GM21390 (cell line): ENCODE data around the gene EIF6.

Experiments
- ATAC-seq: cut with Tn5 transposase; IDR thresholded peaks from one replicate; pipeline ENCODE4 v1.9.1; 2021; ENCODE audit not compliant: unreplicated experiment

The EIF6 gene

DNA sequence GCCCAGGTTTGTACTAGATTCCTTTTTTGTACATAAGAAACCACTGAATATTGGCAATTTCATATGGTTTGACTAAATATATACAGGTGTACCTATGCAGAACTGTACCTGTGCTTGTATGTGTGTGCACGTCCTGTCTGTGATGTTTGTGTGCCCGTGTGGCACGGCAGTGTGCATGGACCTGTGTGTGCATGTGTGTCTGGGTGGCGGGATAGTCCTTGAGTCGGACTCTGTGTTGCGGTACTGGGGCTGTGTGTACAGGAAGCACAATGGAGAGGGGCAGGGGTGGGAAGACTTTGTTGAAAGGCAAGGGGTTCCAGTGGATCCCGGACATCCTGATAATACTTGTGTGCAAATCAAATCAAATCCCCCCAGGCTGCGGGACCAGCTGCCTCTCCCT is 11.1 kb upstream of the EIF6 start:
- ATAC-seq = no peak

DNA sequence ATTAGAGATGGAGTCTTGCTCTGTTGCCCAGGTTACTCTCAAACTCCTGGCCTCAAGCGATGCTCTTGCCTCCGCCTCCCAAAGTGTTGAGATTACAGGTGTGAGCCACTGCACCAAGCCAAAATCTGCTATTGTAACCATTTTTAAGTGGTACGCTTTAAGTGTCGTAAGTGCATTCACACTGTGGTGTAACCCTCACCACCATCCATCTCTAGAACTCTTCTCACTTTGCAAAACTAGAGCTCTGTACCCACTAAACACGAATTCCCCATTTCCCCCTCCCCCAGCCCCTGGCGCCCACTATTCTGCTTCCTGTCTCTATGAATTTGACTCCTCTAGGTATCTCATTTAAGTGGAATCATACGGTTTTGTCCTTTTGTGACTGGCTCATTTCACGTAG is 10.5 kb upstream of the EIF6 start:
- ATAC-seq = no peak

DNA sequence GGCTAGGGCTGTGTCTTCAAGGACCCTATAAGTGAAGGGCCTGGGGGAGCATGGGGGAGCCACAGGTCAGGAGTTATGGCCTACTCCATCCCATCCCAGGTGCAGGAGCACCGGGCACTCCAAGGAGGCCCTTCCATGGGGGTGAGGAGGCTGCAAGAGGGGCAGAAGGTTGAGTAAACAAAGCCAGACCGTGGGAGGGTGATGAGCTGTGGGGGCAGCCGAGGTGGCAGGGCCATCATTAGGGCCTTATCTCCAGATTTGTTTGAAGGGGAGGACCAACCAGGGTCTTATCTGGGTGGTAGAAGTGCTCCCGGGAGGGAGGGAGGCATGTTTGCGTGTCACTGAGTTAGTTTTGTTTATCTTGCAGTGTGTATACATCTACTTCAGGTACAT is 9.7 kb upstream of the EIF6 start:
- no peak for ATAC-seq

DNA sequence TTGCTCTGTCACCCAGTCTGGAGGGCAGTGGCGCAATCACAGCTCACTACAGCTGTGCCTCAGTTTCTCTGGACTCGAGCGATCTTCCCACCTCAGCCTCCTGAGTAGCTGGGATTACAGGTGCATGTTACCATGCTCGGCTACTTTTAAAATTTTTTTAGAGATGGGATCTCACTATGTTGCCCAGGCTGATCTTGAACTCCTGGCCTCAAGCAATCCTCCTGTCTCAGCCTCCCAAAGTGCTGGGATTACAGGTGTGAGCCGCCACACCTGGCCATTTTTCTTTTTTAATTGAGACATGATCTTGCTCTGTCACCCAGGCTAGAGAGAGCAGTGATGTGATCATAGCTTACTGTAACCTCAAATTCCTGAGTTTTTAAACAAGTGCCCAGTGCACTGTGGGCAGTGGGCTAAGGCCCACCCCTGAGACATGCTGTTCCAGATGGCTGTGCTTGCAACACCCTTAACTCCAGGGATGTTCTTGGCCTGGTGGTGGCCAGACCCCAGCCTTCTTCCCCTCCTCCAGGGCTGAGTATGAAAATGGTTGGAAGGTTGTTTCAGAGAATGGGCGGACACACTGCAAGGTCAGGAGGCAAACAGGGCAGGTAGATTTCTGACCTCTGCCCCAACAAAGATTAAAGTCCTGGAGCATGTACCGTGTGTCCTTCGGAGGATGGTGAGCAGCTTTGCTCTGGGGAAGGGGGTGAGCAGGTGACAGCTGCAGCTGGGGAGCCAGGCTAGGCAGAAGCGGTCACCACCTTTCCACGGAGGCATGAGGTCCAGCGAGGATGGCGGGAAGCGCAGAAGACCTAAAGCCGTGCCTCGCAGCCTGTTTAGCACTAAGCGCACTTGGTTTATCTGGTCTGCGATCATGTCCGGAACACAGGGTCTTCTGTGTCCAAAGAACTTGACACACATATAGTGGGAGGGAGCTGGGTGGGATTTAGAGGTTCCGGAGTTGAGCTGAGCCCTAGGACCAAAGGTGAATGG is 9.0 kb upstream of the EIF6 start:
- ATAC-seq = no peak

DNA sequence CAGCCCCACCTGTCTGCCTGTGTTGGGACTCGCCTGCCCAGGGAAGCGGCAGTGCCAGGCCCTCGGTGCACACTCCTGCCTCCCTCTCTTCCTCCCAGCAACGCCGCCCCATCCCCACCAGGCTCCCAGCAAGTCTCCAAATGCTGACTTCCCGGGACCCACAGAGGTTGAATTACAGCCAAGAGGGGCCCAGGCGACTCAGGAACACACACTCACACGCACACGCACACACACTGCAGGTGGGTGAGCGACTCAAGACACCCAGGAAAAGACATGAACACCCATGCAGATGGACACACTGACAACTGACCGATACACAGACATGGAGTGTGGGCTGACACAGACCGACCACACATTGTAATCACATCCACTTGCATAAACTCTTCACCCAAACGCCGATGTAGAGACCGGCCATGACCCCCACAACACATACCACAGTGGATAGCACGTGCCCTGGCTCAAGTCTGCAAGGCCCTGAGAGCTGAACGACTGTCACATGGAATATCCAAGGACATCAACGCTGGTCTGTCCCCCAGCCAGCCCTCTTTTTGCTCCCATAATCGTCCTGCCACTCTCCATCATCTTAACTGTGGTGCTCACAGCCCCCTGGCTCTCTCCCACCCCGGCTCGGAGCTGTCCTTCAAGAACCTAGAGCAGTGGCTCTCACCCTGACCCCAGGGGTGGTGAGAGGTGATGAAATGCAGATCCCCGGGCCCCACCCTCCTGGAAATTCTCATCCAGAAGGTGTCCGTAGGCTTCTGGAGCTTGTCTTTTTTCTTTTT is 8.1 kb upstream of the EIF6 start:
- no peak for ATAC-seq

DNA sequence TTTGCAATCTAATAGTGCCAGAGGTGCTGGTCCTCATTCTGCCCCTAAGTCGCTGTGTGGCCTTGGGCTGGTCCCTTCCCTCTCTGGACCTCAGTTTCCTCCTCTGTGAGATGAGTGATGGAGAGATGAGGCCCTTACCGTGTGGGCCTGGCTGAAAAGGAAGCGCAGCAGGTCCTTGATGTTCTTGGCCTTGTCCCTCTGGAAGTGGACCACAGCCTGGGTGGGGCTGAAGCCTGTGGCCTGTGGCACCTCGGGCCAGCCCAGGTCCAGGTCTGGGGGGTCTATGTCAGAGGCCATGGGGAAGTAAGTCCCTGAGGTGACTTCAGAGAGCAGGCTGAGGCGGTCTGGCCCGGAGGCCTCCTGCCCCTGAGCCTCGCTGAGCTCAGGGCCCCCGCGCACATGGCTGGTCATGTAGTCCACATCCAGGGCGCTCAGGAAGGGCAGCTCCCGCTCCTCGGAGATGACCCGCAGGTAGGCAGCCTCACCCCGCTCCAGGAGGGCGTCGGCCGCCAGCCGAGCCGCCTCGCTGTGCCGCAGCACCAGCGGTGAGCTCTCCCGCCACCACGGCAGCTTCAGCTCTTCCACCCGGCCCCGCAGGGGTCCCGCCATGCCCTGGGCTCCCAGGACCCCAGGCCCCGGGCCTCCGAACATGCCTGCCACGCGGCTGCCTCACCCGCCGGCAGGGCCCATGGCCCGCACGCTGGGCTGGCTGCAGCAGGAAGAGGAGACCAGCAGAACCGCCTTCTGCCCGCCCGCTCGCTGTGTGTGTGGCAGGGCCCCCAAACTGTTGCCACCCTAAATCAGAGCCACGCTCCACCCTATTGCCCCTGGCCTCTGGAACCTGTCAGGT is 7.3 kb upstream of the EIF6 start, which contains the start of gene FAM83C:
FAM83C (minus strand) TSS at position 772 of the 850 bp plus-strand sequence; CDS start at position 651, 121 bp downstream.
- ATAC-seq = no peak

DNA sequence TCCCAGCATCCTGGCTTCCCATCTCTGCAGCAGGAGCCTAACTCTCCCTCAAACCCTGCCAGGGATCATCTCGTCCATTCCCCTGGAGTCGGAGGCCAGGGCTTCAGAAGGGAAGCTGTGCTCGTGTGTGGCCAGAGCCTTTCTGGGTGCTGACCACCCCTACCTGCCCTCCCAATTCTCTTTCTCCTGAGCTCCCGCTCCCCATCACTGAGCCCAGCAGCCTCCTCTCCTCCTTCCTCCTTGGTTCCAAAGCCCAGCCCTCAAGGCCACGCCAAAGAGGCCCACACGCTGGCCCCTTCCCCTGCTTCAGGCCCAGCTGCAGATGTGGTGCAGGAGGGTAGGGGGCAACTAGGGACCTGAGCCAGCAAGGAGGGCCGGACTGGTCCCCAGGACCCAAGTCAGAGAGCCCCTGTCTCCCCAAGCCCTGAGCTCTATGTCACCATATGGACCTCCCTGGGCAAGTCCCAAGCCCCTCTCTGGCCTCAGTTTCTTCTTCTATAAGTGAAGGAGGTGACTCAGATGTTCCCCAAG is 6.4 kb upstream of the EIF6 start:
- no peak for ATAC-seq

DNA sequence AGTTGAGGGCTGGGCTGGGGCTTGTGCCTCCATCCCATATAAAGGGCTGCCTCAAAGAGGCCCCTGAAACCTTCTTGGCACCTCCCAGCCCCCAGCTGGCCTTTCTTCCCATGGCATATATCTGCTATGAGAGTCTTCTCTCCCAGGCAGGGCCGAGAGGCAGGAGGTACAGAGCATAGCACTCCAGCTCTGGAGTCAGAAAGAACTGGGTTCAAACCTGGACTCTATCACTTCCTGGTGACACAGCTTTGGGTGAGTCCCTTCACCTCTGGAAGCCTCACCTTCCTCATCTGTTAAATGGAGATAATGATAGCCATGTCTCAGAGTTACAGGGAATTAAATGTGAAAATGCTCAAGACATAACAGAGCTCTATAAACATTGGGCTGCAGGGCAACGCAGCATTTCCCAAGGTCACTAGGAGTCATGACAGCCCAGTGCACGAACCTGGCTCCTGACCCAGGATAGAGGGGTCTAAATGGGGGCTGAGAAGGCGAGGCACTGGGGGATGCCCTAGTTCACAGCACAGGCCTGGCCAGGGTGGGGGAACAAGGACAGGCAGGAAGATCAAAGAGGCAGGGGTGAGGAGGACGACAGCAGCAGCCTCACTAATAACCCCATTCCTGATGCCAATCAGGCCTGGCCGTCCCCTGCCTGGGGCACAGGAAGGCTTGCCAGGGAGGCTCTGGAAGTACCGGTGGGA is 5.8 kb upstream of the EIF6 start:
- no peak for ATAC-seq

DNA sequence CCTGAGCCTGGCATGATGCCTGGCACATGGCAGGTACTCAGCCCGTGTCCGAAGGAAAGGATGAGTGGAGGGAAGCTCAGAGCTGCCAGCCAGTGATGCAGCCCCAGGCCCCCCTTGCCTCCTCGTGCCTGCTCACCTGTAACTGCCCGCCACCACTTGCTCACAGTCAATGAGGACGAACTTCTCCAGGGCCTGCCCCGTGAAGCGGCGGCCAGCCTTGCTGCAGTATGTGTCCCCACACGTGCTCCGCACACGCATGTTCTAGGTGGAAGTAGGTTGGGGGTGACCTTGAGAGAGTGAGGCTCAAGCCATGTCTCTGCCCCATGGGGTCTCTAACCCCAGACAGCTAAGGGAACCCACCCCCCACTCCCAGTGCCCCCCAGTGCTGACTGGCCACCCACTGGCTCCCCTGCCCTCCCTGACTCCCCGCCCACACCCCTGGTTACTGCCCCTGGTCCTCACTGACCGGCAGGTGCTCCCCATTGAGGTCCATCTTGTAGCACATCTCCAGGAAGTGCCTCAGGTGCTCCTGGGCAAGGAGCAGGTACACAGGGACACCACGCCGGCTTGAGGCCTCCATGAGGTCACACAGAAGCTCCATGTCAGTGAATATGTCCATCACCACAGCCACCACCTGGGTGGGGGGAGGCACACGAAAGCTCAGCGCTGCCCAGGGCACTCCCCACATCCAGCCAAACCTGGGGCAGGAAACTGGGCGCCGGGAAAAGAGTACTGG is 3.9 kb upstream of the EIF6 start:
- ATAC-seq = no peak

DNA sequence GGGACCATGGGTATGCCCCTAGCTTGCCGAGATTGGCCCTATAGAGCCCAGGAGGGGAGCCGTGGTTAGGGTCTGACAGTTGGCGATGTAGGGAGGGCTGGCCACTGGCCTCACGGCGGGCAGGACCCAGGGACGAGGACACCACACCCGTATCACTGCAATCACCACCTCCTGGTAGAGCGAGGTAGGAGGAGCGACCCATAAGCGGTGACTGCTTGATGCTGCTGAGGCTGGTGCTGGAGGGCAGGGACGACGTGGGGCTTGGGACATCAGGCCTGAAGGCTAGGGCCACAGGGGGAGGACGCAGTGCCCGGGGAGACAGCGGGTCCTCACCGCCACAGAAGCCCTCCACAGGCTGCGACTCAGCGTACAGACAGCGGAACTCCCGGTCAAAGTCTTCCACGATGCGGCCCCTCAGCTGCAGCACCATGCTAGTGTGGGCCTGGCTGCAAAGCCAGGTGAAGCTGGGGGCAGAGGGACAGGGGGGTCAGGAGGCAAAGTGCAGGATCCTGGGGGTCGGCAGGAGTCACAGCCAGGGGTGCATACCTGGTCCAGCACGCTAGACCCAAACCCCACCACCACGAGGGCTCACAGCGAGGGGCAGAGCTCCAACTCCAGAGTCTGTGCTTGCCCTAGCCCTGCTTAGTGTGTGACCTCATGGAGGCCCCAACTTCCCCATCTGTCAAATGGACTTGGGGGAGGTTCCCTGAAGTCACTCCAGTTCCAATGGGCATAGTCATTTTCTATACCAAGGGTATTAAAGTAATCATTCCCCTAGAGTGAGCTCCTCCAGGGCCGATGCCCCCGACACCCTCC is 3.1 kb upstream of the EIF6 start:
- no peak for ATAC-seq

DNA sequence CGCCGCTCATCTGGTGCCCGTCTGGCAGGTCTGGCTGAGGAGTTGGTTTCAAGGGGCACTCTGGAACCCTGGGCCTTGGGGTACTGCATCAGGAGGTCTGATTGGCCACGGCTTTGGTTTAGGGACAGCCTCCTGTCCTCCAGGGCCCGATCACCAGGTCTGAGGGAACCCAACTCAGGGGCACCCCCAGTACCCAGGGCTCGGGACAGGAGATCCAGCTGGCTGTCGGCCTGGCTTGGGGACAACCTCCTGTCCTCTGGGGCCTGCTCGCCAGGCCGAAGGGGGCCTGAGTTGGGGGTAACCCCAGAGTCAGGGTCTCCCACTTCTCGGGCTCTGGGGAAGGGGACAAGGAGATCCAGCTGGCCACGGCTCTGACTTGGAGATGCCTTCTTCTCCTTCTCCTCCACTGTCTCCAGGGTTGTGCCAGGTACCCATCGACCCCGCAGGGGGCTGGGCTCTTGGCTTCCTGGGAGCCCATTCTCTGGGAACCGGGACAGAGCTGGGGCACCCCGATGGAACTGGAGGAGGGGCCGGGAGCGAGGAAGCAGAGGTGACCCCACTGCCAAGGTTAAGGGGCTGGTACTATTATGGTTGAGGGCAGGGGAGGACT is 2.4 kb upstream of the EIF6 start:
- no peak for ATAC-seq

DNA sequence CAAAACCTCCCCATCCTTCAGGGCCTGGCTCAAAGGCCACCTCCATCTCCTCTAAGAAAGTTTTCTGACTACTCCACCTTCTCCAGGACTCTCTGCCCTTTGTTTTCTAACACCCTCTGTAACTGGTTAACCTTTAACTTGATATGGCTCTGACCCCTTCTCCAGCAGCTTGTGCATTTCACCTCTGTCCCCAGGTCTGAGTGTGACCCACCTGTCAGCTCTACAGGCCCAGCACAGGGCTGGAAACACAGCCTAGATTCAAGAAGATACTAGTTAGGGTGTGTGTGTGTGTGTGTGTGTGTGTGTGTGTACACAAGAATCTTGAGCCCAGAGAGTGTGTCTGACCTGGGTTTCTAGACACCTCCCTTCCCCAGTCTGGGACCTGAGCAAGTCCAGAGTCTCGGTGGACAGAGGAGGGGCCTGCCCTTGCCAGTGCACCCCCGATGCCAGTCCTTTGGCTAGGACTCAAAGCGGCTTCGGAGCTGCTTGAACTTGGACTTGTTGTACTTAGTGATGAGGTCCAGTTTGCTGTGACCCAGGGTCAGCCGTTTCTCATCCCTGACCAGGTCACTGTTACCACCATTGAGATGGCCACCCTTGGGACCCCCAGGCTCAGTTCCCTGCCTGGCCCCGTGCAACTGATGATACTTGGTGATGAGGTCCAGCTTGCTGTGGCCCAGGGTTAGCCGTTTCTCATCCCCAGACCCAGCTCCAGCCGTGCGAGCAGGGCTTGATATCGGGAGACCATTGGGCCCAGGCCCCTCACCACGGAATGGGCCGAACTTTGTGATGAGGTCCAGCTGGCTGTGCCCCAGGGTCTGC is 1.7 kb upstream of the EIF6 start:
- ATAC-seq = no peak

DNA sequence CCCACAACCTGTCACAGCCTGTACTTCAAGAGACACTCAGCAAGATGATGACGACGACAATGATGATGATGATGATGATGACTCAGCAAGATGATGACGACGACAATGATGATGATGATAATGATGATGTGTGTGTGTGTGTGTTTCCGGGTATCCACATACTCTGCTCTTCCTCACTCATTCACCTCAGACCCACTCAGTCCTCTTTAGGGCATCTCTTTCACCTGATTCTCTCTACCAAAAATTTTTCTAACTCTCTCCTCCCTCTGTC is 1.2 kb upstream of the EIF6 start:
- ATAC-seq = no peak

DNA sequence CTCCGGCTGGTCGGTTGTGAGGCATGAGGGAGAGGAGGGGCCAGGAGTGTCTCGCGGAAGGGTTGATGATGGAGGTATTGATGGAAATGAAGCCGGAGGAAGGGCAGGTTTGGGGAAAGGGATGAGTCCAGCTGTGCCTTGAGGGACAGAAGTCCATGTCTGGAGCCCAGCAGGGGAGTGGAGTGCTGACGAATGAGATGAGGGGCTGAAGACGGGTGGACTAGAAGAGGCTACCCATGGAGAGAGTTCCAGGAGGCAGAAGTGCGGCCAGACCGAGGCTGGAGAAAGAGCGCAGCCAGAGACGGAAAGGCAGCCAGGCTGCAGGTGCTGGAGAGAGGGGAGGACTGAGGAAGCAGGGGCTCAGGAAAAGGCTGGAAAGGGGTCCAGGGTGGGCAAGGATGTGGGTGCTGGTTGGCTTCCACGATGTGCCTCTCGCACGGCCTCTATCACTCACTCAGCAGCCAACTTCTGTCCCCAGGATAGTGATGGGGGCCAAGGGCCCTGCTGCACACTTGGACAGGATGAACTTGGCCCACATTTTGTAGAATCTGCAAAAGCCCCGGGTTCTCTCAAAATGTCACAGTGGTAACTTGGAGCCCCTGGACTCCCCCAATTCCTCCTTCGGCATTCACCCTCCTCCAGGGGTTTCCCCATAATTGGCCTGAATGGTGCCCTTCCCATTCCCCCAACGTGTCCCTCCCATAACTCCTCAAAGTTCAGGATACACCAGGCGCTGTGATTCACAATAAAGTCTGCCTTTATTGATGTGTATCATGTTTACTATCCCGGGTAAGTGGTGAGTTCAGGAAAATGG is 627 bp upstream of the EIF6 start:
- no peak for ATAC-seq

DNA sequence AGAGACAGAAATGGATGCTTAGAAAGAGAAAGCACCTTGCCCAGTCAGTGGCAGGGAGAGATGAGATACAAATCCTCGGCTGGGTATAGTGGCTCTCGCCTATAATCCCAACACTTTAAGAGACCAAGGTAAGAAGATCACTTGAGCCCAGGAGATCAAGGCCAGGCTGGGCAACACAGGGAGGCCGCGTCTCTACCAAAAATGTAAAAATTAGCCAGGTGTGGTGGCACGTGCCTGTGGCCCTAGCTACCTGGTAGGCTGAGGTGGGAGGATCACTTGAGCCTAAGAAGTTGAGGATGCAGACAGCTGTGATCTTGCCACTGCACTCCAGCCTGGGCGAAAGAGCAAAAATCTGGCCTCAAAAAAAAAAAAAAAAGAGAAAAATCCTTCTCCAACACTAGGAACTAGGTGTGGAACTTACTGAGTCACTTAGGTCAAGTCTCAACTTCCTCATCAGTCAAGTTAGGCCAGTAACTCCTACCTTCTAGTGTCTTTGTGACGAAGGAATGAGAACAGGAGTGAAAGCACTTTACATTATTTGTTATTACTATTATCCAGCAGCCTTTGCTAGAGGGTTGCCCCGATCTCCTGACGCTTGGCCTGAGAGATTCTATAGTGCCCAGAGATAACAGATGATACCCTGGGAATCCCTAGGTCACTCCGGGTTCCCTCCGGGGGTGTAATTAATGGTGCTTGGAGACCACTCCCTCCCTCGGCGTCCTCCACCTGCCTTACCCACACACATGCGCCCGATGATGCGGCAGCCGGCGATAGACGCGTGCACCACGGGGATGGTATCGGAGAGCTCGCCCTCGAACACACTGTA is 918 bp downstream of the EIF6 start:
- peak; percentile 22 for ATAC-seq

DNA sequence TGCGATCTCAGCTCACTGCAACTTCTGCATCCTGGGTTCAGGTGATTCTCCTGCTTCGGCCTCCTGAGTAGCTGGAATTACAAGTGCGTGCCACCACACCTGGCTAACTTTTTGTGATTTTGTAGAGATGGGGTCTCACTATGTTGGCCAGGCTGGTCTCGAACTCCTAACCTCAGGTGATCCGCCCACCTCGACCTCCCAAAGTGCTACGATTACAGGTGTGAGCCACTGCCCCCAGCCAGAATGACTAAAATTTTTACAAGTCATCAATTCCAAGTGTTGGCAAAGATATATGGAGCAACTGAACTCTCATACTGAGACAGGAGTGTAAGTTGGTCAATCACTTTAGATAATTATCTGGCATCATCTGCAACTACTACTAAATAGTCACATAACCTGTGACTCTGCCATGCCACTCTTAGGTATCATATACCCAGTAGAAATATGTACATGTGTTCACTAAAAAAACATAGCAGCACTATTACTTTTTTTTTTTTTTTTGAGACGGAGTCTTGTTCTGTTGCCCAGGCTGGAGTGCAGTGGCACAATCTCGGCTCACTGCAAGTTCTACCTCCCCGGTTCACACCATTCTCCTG is 3.0 kb downstream of the EIF6 start:
- no peak for ATAC-seq
